HepG2 (cell line): ENCODE measurements around the gene CELF6. TPM values are rescaled to one million over a fixed set of nuclear protein-coding genes. Genes with fewer than 3 reads are reported as not detected.

Experiments used
- ATAC-seq: fragments of 200-7000 bp; cut with Tn5 transposase; 3 replicates; pipeline ENCODE4 v1.9.1; 2020; ENCODE audit warnings: mild to moderate bottlenecking, moderate library complexity
- BruUV-seq: library from RNA; stranded (reverse); fragments of 400-500 nt; replicated peaks from 2 replicates; lab custom pipeline; 2021; lab: Mats Ljungman, UMichigan
- CTCF ChIA-PET: fragments of 300-600 bp; formaldehyde crosslinking; extraction: SDS; loops from one replicate; lab custom pipeline; 2021; ENCODE audit warnings: low total read pairs, inconsistent platforms, low intra/inter-chr PET ratio; lab: Yijun Ruan, JAX
- POLR2A ChIA-PET: fragments of 350-600 bp; sonication (Branson Sonifier 250); formaldehyde crosslinking; loops from one replicate; lab custom pipeline; 2020; ENCODE audit warnings: antibody characterized with exemption, inconsistent platforms; lab: Yijun Ruan, JAX
- DNase-seq: peaks from one replicate; pipeline ENCODE4 v3.0.0-alpha.2; 2015; ENCODE audit warnings: low spot score
- FAIRE-seq: peaks from 3 replicates; lab custom pipeline; 2011; peaks lifted over from hg19 to GRCh38; lab: Jason Lieb, UNC
- H2AFZ ChIP-seq: one replicate; pipeline ENCODE4 v1.6.1; 2011; ENCODE audit warnings: low read length, inconsistent platforms
- H3K27ac ChIP-seq: fragments of 300-600 bp; 3 replicates; pipeline ENCODE4 v1.8.0; 2011; ENCODE audit warnings: mixed run types, mild to moderate bottlenecking, mixed read lengths, low read length, inconsistent platforms; ENCODE audit not compliant: insufficient read depth; ENCODE audit errors: extremely low read length
- H3K27me3 ChIP-seq, 2 experiments: fragments of 200-600 bp in 1 of 2; 2 replicates in 1 of 2; 3 replicates in 1 of 2; pipeline versions ENCODE4 v1.6.0 to v1.8.0; 2011; ENCODE audit warnings: low read length in 2 of 2, mild to moderate bottlenecking in 2 of 2, moderate library complexity in 2 of 2, inconsistent platforms in 1 of 2; ENCODE audit not compliant: insufficient read depth in 2 of 2, control insufficient read depth in 1 of 2
- H3K36me3 ChIP-seq, 2 experiments: fragments of 200-600 bp in 1 of 2; replicated peaks in 1 of 2; 2 replicates in 1 of 2; 3 replicates in 1 of 2; pipeline versions ENCODE4 v1.5.1 to v1.8.0; 2011; ENCODE audit warnings: low read length in 2 of 2, inconsistent platforms in 1 of 2; ENCODE audit not compliant: insufficient read depth in 2 of 2, control insufficient read depth in 1 of 2
- H3K4me1 ChIP-seq: 2 replicates; pipeline ENCODE4 v1.5.1; 2012; ENCODE audit warnings: low read length, inconsistent platforms; ENCODE audit not compliant: insufficient read depth
- H3K4me2 ChIP-seq: 2 replicates; pipeline ENCODE4 v1.6.0; 2011; ENCODE audit warnings: low read depth, low read length, inconsistent platforms
- H3K4me3 ChIP-seq, 3 experiments: fragments of 200-600 bp in 1 of 3; sonication (generic), shearing (Covaris generic) in 1 of 3; replicated peaks in 1 of 3; 2 replicates each; pipeline ENCODE4 v1.5.1; 2011 to 2016; ENCODE audit warnings: low read length in 3 of 3, inconsistent platforms in 2 of 3, low read depth in 2 of 3, mild to moderate bottlenecking in 2 of 3, control low read depth in 1 of 3, mixed read lengths in 1 of 3; ENCODE audit not compliant: insufficient read depth in 1 of 3
- H3K79me2 ChIP-seq: one replicate; pipeline ENCODE4 v1.6.1; 2011; ENCODE audit warnings: low read length, inconsistent platforms; ENCODE audit not compliant: insufficient read depth
- H3K9ac ChIP-seq: 2 replicates; pipeline ENCODE4 v1.6.0; 2011; ENCODE audit warnings: mild to moderate bottlenecking, low read depth, low read length, inconsistent platforms; ENCODE audit not compliant: insufficient read depth
- H3K9me3 ChIP-seq: 2 replicates; pipeline ENCODE4 v1.5.1; 2012; ENCODE audit warnings: mild to moderate bottlenecking, low read length
- H4K20me1 ChIP-seq: 2 replicates; pipeline ENCODE4 v1.6.0; 2011; ENCODE audit warnings: inconsistent platforms, mild to moderate bottlenecking, low read length, moderate library complexity; ENCODE audit not compliant: insufficient read depth
- AKAP8 ChIP-seq: sonication (generic); formaldehyde crosslinking; IDR thresholded peaks from 2 replicates; pipeline ENCODE4 v1.5.1; 2020; ENCODE audit warnings: mild to moderate bottlenecking, missing genetic modification reagents
- KLF15 ChIP-seq: sonication (generic); formaldehyde crosslinking; IDR thresholded peaks from 2 replicates; pipeline ENCODE4 v1.8.1; 2023; ENCODE audit warnings: borderline replicate concordance, mild to moderate bottlenecking, inconsistent platforms, missing genetic modification reagents, mixed read lengths
- REPIN1 ChIP-seq: sonication (generic); formaldehyde crosslinking; IDR thresholded peaks from 2 replicates; pipeline ENCODE4 v1.8.0; 2022; ENCODE audit warnings: missing genetic modification reagents, low read depth, mild to moderate bottlenecking, borderline replicate concordance
- TAF15 ChIP-seq: fragments of 200-400 bp; formaldehyde crosslinking; IDR thresholded peaks from one replicate; pipeline ENCODE4 v1.6.1; 2018; ENCODE audit warnings: mild to moderate bottlenecking, low read depth, low read length; ENCODE audit not compliant: poor library complexity, severe bottlenecking
- ZNF644 ChIP-seq: IDR thresholded peaks from 2 replicates; pipeline ENCODE4 v1.6.1; 2016; ENCODE audit warnings: low read depth
- ZNF737 ChIP-seq: sonication (generic); formaldehyde crosslinking; IDR thresholded peaks from 2 replicates; pipeline ENCODE4 v1.5.0; 2020; ENCODE audit warnings: missing genetic modification reagents, mild to moderate bottlenecking, borderline replicate concordance
- WGBS: methylation state at CpG from one replicate; pipeline ENCODE4 v1.1.6; 2017; ENCODE audit warnings: low lambda C conversion rate; 5-methylcytosine and 5-hydroxymethylcytosine counted together
- in situ Hi-C: cut with HindIII; loops from 2 replicates; pipeline ENCODE4 v1.10.0; 2017; ENCODE audit warnings: low pct_unique_long_range_greater_than_20kb; ENCODE audit not compliant: extremely low pct_ligation_motif_present
- intact Hi-C: fragments of 100-400 bp; cut with micrococcal nuclease; formaldehyde crosslinking; loops from one replicate; pipeline ENCODE4 v1.10.0; 2022; ENCODE audit not compliant: unreplicated experiment
- polyA plus RNA-seq, 8 experiments: library from polyadenylated mRNA; depleted of rRNA in 3 of 8; stranded (reverse) in 7 of 8; unstranded in 1 of 8; fragments of >200 nt; fragmentation: Illumina TruSeq in 4 of 8; extraction: Trizol in 4 of 8; gene quantifications; 2 replicates each; pipeline versions ENCODE4 v1.2.1 to v1.2.3, GENCODE V29; 2011 to 2016; ENCODE audit warnings: low read depth in 4 of 8, missing spikeins in 1 of 8, mixed read lengths in 1 of 8; ENCODE audit not compliant: insufficient read depth in 1 of 8
- total RNA-seq, 5 experiments: library from RNA; depleted of rRNA; stranded (reverse); fragments of >200 nt; fragmentation: Illumina TruSeq; extraction: Trizol; gene quantifications; 2 replicates each; pipeline ENCODE4 v1.2.3, GENCODE V29; 2016; ENCODE audit warnings: low read depth in 1 of 5
- TF ChIP-seq, protein P1 (sequence below): sonication (generic); formaldehyde crosslinking; IDR thresholded peaks from 2 replicates; pipeline ENCODE4 v1.5.0; 2020; ENCODE audit warnings: mild to moderate bottlenecking, missing genetic modification reagents, moderate library complexity
- TF ChIP-seq, protein P2 (sequence below): sonication (generic); formaldehyde crosslinking; IDR thresholded peaks from 2 replicates; pipeline ENCODE4 v1.5.0; 2020; ENCODE audit warnings: missing genetic modification reagents

The CELF6 gene
- total and polyA plus RNA-seq, 2 of the 13 experiments (the other 11 are each of a cell fraction or from before 2014, with no cell fraction given), result 0.49 to 0.94 TPM

DNA sequence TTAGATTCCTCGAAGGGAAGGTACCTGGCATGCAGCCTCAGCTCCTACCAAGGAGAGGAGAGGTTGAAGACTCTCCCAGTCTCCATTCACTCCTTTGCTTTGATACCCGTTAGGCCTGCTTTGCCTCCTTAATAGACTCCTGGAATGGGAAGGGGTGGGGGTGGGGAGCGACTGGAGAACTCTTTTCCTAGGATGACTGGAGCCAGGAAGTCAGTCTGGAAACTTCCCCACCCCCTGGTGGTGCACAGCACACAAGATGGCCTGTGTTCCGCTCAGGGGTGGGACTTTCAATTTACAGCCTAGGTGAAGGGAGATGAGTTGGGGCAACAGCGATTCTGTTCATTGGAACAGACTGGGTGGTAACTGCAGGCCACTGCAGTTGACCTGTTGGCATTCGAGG, 21.4 kb upstream of the CELF6 start:
- no peak overlapping the region for H3K4me2 ChIP-seq
- no peak overlapping the region for H3K27ac ChIP-seq
- H2AFZ ChIP-seq, result no peak overlapping the region
- peaks cover 9% of the 10 kb centered on the region; the same call in 1 of the 2 replicates for H3K4me1 ChIP-seq
- H3K79me2 ChIP-seq, result no peaks in the 10 kb centered on the region
- CTCF ChIA-PET, result interaction anchor here (1.6 to 2.7 kb wide), 2 partner anchors 29 to 142 kb away, joined by 5 to 6 read pairs; no protein-coding TSS in a partner anchor
- POLR2A ChIA-PET, result no interaction called here
- peak; percentile 61 for ATAC-seq
- H3K9me3 ChIP-seq, result no peaks in the 10 kb centered on the region
- H3K27me3 ChIP-seq, result no peaks in the 10 kb centered on the region
- intact Hi-C loops (loop anchor here (10.0 kb wide), 1 partner anchor 193 kb away; no protein-coding TSS in a partner anchor), in situ Hi-C loops (no loop called here)
- DNase-seq, result no peak
- H3K9ac ChIP-seq, result no peak overlapping the region
- H3K4me3 ChIP-seq, result no peak overlapping the region
- peaks cover 9 to 16% of the 10 kb centered on the region in 2 experiments for H3K36me3 ChIP-seq
- TF ChIP-seq, protein P1, sequence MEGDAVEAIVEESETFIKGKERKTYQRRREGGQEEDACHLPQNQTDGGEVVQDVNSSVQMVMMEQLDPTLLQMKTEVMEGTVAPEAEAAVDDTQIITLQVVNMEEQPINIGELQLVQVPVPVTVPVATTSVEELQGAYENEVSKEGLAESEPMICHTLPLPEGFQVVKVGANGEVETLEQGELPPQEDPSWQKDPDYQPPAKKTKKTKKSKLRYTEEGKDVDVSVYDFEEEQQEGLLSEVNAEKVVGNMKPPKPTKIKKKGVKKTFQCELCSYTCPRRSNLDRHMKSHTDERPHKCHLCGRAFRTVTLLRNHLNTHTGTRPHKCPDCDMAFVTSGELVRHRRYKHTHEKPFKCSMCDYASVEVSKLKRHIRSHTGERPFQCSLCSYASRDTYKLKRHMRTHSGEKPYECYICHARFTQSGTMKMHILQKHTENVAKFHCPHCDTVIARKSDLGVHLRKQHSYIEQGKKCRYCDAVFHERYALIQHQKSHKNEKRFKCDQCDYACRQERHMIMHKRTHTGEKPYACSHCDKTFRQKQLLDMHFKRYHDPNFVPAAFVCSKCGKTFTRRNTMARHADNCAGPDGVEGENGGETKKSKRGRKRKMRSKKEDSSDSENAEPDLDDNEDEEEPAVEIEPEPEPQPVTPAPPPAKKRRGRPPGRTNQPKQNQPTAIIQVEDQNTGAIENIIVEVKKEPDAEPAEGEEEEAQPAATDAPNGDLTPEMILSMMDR (CRISPR knock-in tag), result peak; percentile 43
- TF ChIP-seq REPIN1 (CRISPR knock-in tag), result no peak
- H4K20me1 ChIP-seq, result no peaks in the 10 kb centered on the region
- 84% methylated on average over 6 of the region's 6 CpGs for WGBS
- no TSS peak for BruUV-seq
- FAIRE-seq, result no peak

DNA sequence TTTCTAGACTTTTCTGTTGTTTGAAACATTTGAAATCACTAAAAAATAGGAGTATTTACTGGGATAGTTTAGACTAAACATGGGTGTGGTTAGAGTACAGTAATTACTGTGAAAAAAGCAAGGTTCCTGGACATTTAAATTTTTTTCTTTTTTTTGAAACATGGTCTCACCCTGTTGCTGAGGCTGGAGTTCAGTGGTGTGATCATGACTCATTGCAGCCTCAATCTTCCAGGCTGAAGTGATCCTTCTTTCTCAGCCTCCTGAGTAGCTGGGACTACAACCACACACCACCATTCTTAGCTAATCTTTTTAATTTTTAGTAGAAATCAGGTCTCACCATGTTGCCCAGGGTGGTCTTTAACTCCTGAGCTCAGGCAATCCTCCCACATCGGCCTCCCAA, 20.4 kb upstream of the CELF6 start:
- DNase-seq, result no peak
- ChIA-PET POLR2A (no interaction called here), CTCF (interaction anchor here (2.7 kb wide), 1 partner anchor 28 kb away, joined by 6 read pairs; no protein-coding TSS in a partner anchor)
- Histone ChIP-seq H3K9ac (no peak overlapping the region), H3K27me3 (no peaks in the 10 kb centered on the region), H3K79me2 (no peaks in the 10 kb centered on the region), H3K9me3 (no peaks in the 10 kb centered on the region), H3K4me2 (no peak overlapping the region), H2AFZ (no peak overlapping the region), H3K36me3 (peaks cover 3 to 7% of the 10 kb centered on the region in 2 experiments; a peak in 4 of 5 replicates), H3K4me1 (peaks cover 9% of the 10 kb centered on the region; the same call in 1 of the 2 replicates), H3K27ac (no peak overlapping the region), H4K20me1 (no peaks in the 10 kb centered on the region), H3K4me3 (no peak overlapping the region)
- FAIRE-seq, result no peak
- in situ Hi-C loops (no loop called here), intact Hi-C loops (loop anchor here (10.0 kb wide), 1 partner anchor 194 kb away; no protein-coding TSS in a partner anchor)
- no TSS peak for BruUV-seq
- ATAC-seq, result no peak
- 100% methylated on average over 1 of the region's 1 CpG for WGBS
- TF ChIP-seq TAF15, result no peak
- no peak for TF ChIP-seq ZNF644 (CRISPR knock-in tag)
- no peak for TF ChIP-seq AKAP8 (CRISPR knock-in tag)
- TF ChIP-seq, protein P2, sequence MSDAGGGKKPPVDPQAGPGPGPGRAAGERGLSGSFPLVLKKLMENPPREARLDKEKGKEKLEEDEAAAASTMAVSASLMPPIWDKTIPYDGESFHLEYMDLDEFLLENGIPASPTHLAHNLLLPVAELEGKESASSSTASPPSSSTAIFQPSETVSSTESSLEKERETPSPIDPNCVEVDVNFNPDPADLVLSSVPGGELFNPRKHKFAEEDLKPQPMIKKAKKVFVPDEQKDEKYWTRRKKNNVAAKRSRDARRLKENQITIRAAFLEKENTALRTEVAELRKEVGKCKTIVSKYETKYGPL (CRISPR knock-in tag), result no peak
- TF ChIP-seq ZNF737 (CRISPR knock-in tag), result no peak
- no peak for TF ChIP-seq KLF15
